Fibroblast of peridontal ligament (primary cell): ENCODE measurements around the gene PI4KB.
"Not testable (repeated sequence)": the region's sequence is repeated elsewhere in the genome, so short reads cannot be mapped to it uniquely, and the experiment has no call there.

Experiments used
- DNase-seq: peaks from one replicate; pipeline ENCODE4 v3.0.0-alpha.2; 2010; ENCODE audit errors: extremely low read depth

The PI4KB gene

DNA sequence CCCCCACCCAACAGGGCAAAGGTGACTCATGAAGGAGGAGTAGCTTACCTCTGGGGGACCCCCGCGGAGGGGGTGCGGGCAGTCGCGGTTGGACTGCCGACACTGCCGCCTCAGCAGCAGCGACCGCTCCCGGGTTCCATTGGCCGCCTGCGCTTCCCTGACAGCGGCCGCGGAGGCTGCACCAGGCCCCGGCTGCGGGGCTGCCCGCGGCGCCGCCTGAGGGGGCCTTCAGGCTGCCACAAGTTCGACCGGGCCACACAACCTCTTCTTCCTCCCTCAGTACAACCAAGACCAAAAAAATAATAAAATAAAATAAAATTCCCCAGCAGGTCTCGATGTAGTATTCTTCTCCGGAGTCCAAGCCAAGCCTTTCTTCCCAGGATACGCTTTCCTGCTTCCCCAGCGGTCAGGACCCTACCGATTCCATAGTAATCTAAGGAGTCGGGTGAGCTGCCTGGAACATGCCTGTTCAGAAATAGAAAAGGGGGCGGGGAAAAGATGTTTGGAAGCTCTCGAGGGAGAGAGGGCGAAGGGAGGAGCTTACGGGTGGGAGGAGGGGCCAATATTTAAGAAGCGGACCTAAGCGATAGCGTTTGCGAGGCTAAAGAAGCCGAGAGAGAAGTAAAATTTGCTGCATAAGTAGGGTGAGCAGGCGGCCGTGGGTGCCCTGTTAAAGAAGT lies at the start of gene PI4KB:
PI4KB (minus strand) TSS at position 194 of the 680 bp plus-strand sequence. CDS start 10,935 bp downstream, outside the sequence.
- DNase-seq = peak; percentile 99

DNA sequence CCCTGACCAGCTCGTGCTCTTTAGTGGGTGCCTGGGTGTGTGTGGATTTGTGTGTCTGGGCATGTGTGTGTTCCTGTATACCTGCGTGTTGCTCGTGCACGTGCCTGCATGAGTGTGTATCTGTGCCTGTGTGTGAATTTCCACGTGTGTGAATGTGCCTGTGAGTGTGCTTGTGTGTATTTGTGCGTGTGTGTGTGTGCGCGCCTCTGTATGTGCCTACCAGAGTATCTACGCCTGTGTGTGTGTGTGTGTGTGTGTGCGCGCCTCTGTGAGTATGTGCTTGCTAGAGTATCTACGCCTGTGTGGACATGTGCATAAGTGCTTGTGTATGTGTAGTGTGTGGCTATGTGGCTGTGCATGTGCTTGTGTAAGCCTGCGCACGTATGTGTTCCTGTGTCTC lies 46.0 kb upstream of the PI4KB start:
- DNase-seq = no peak

DNA sequence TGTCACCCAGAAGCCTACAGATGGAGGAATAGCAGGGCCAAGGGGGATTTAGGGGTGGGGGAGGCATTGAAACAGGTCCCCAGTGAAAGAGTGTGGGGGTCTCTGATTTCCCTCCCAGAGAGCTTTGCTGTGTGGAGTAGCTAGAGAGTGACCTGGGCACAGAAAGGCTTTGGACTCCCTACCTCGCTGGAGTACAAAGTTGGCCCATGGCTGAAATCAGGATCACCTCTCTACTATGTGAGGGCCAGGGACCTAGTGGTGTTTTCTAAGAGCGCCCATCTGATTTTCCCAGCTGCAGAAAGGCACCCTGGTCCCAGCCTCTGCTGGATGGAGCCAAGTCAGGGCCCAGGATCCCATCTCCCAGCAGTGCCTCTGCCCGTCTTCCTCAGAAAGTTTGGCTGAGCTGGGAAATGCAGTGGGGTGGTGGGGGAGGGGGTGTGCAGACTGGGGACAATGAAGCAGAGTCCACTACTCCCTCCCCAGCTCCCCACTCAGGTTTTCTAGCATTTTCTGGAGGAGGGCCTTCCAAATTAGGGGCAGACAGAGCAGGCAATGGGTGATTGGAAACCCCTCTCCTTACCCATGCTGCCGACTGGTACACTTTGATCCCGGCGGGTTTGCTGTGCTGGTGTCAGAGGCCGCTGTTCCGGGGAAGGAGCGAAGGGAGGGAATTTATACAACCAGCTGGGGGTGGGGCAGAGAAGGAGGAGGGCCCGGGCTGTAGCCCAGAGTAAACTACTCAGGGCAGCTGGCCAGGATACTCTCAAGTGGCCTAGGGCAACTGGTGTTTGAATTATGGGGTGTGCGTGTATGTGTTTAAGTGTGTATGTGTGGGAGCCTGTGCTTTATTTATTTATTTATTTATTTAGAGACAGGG lies 45.1 kb upstream of the PI4KB start, which contains the start of gene SELENBP1:
SELENBP1 (minus strand) TSS at position 648 of the 877 bp plus-strand sequence; CDS start at position 584, 64 bp downstream.
- peak; percentile 83 for DNase-seq

DNA sequence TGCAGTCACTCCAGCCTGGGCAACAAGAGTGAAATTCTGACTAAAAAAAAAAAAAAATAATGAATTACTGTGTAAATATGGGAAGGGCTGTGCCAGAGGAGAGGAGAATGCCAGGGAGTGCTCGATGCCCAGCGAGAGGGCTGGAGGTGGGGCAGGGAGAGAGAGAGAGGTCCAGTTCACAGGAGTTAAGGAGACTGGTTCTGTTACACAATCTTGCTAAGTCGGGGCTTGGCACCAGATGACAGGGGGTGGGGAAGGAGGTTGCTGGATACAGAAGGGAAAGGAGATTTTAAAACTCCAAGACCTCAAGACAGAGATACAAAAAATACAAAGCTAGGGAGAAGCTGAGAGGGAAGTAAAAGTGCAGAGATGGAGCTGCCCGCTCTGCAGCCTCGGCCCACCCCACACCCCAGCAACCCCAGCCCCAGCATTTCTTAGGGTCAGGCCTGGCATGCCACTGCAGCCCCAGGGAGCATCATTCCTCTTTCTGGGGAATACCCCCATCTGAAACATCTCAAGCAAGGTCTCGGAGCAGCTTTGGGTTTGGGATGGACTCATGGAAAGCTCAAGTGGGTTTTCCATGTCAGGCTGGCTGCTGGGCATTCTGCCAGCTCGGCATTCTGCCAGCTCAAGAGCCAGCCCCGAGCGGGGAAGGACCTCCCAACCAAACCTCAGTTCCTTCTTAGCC lies 44.3 kb upstream of the PI4KB start:
- peak; percentile 66 for DNase-seq

DNA sequence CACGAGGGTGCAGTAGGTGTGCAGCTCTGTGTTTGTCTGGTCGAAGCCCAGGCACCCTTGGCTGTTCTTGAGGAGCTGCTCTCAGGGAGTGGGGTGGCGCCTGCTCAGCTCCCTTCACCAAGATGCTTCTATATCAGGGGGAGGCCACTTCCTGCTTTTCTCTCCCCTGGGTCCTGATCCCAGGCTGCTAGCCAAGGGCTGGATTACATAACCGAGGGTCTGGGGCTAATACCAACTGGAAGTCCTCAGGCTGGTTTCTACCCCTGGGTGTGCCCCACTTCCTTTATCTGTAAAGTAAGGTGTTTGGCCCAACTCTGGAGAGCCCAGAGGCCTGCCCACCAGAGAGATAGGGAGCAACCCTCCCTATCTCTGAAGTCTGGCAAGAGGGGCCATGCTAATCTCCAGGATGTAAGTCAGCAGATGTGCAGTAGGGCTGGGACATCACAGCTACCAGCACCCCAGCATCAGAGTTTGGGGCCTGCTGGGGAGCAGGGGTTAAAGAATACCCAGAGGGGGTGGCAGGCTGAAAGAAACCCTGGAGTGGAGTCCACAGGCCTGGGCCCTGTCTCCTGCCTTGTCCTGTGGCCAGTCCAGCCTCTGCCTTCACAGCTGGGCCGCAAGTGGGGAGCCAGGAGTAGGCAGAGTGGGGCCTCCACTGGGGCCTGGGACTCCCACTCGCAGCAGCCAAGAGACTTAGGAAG lies 43.1 kb upstream of the PI4KB start:
- no peak for DNase-seq

DNA sequence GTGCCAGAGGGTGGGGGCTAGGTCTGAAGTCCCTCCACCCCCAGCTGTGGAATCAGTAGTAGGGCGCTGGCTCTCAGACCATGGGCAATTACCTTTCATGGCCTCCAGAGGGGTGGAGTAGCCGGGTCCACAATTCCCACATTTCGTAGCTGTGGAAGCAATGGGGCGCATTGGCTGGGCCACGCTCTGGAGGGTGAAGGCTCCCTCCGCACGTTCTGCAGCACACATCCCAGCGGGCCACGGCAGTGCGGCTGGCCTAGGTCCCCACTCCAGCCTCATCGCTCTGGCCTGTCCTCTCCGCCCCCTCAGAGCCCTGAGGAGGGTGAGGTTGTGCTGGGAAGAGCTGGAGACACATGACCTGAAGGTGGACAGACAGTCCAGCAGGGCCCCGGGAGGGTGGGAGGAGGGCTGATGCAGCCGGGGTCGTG lies 42.4 kb upstream of the PI4KB start:
- no peak for DNase-seq

DNA sequence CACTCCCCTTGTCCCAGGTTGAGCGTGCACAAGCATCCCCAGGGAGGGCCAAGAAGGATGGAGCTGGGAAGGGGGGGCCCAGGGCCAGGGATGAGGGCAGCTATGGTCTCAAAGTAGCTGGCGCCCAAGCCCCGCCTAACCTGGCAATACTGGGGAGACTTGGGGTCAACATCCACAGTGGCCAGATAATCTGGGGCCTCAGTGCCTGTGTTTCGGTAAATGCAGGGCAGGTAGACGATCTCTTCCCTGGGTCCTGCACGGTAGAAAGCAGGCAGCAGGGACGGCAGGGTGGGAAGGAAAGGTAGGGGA lies 42.0 kb upstream of the PI4KB start:
- no peak for DNase-seq

DNA sequence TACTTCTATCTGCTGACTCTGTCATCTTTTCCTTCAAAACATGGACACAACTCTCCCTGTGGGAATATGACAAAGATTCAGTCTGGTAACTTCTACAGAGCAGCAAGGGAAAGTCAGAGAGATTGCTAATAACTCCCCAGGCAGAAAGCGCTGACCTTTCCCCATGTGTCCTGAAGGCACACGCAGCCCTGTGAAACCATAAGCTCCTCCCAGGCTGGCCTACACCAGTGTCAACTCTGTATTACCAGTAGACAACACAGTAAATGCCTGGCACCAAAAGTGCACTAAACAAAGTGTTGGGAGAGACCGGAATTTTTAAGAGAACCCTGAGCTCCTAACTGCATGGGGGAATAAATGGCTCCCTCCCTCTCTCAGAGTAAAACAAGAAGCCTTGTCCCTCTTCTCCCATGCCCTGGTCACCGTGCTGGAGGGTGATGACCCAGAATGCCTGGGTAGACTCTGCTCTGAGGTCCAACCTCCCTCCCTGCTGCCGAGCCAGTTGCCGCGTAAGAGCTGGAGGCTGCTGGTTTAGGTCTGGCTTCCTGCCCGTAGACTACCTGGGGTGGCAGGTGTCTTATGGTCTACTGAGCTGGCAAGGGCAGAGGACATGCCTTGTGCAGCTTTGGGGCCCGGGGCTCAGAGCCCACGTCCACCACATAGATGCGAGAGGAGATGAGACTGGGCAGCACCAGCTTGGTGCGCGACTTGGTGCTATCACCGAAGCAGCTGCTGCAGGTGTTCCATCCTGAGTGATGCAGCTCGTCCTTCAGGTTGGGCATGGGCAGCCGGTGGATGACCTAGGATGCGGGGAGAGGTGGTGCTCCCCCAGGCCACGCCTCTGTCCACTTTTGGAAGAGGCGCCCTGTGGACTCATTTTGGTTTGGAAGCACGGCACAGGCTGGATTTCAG lies 41.4 kb upstream of the PI4KB start:
- DNase-seq = no peak

DNA sequence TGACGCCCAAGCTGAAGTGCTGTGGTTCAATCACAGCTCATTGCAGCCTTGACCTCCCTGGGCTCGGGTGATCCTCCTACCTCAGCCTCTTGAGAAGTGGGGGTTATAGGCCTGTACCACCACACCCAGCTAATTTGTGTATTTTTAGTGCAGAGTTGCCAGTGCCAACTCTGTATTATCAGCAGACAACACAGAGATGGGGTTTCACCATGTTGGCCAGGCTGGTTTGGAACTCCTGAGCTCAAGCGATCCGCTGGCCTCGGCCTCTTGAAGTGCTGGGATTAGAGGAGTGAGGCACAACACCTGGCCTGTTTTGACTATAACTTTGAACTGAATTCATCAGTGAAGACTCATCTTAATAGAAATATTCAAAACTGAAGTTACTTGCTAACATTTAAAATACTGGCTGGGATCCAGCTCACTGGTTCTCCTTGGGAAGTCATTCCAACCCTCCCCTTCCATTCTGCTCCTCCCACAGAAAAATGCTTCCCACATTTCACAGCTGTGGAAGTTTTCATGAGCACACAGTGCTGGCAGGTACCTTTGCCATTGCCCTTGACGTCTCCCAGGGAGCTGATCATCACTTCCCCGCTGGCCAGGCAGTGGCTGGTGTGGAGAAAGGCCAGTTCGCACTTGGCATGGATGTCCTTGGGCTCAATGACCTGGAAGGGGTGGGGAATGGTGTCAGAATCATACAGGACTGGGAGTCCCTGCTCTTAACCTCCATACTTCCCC lies 40.6 kb upstream of the PI4KB start:
- DNase-seq = peak; percentile 15

DNA sequence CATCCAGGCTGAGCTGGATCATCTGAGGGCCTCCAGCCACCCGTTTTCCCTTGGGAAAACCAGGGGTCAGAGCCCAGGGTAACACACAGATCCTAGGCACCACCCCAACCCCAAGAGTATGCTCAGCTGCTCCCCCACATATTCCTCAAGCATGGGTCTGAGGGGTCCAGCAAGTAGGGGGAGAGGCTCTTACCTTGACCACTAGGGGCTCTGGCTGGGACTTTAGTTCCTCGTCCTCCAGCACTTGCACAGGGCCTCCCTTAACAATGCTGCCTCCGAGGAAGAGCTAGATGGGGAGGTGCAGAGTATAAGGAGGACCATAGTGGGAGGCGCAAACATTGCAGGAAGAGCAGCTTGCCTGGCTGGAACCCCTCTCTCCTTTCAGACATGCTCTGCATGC lies 37.8 kb upstream of the PI4KB start:
- no peak for DNase-seq

DNA sequence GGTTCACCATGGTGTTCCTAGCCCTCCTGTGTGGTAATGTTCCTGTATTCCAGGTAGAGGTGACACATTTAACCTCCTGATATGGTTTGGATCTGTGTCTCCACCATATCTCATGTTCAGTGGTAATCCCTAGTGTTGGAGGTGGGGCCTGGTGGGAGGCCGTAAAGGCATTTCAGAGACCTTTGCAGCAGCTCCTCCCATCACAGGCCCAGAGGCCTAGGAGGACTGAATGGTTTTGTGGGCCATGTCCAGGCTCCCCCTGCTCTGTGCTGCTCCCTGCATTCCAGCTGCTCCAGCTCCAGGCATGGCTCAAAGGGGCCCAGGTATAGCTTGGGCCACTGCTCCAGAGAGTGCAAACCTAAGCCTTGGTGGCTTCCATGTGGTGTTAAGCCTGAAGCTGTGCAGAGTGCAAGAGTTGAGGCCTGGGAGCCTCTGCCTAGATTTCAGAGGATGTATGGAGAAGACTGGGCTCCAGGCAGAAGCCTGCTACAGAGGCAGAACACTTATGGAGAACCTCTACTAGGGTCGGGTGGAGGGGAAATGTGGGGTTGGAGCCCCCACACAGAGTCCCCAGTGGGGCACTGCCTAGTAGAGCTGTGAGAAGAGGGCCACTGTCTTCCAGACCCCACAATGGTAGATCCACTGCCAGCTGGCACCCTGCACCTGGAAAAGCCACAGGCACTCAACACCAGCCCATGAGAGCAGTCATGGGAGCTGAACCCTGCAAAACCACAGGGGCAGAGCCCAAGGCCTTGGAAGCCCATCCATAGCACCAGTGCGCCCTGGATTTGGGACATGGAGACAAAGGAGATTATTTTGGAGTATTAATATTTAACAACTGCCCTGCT lies 35.3 kb upstream of the PI4KB start:
- no peak for DNase-seq

DNA sequence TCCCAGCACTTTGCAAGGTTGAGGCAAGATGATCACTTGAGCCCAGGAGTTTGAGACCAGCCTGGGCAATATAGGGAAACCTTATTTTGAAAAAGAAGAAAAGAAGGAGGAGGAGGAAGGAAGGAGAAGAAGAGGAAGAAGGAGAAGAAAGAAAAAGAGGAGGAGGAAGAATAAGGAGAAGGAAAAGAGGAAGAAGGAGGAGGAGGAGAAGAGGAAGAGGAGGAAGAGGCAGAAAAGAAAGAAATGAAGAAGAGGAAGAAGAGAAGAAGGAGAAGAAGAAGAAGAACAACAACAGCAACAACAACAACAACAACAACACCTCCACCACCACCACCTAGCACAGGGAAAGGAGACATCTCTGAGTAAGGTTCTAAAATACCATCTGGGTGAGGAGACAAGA lies 34.7 kb upstream of the PI4KB start:
- no peak for DNase-seq

DNA sequence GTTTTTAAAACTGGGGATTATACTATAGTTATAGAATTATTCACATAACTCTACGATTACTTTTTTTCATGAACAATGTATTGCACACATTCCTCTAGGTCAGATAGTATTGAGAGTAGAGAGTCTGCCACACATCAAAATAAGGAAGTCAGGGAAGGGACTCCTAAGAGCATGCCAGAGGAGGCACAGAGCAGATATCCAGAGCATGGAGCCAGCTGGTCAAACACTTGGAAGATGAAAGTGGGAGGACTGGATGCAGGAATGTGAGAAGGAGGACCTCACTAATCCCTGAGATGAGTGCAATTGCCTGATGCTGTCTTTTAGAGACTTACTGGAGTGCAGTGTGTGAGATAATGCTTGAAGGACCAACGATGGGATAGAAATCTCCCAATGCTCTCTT lies 29.5 kb upstream of the PI4KB start:
- no peak for DNase-seq

DNA sequence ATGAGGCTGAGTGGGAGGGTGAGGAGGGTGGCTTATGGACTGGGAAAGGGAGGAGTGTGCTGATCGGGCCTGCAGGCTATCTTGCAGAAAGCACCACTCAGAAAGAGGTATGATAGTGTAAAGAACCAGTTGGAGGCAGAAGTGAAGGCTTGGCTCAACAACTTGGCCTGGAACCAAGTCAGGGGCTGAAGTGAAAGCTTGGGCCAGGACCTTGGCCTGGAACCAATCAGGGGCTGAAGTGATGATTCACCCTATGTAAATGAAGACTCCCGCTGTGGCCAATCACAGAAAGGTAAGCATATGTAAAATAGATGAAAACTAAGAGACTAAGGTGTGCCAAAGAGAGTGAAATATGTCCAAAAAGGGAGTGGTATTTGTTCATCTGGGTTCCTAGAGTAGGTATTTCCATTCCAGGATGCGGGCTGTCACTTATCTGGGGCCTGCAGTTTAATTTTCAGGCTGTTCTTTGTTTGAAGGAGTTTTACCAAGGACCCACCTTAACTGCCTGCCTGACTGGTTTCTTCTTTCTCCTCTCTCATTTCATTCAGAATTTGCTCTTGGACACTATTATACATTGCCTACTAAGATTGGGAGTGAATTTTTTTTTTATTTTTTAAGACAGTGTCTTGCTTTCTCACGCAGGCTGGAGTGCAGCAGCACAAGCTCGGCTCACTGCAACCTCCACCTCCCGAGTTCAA lies 25.0 kb upstream of the PI4KB start:
- DNase-seq = no peak

DNA sequence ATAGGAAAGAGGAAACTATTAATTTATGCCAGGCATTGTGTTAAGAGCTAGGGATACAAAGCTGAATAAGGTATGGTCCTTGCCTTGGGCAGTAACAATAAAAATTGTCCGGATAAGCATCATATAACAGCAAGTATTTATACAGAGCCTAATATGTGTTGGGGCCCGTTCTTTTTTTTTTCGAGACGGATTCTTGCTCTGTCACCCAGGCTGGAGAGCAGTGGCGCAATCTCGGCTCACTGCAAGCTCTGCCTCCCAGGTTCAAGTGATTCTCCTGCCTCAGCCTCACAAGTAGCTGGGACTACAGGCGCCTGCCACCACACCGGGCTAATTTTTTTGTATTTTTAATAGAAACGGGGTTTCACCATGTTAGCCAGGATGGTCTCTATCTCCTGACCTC lies 23.1 kb upstream of the PI4KB start:
- DNase-seq = not testable (repeated sequence)

DNA sequence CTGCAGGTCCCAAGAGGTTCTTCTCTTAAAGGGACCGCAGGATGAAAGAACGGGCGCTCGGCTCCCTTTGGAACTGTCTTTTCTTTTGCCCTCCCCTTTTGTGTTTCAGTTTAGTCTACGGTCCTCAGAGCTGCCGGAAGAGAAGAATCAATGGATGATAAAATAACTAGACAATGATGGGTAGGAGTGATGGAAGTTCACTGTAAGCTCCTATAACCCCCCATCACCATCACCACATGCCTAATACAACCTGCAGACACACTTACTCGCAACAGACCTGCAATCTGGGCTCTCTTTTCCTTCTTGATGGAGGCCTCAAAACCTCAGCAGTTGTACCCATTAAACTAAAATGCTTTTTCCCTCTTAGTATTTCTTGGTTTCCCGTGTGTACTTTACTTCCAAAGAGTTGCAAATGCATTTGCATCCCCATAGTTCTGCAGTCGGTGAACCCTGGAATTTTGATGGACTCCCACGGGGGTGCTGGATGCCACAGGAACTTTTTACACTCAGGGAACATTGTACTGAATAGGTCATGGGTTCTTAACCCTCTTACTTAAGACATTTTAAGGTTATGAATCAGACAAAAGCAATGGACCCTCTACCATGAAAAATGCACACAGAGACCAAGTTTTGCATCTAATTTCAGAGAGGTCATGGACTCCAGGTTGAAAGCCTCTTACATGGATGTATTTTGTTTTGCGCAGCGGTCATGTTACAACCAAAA lies 20.5 kb upstream of the PI4KB start:
- peak; percentile 23 for DNase-seq

DNA sequence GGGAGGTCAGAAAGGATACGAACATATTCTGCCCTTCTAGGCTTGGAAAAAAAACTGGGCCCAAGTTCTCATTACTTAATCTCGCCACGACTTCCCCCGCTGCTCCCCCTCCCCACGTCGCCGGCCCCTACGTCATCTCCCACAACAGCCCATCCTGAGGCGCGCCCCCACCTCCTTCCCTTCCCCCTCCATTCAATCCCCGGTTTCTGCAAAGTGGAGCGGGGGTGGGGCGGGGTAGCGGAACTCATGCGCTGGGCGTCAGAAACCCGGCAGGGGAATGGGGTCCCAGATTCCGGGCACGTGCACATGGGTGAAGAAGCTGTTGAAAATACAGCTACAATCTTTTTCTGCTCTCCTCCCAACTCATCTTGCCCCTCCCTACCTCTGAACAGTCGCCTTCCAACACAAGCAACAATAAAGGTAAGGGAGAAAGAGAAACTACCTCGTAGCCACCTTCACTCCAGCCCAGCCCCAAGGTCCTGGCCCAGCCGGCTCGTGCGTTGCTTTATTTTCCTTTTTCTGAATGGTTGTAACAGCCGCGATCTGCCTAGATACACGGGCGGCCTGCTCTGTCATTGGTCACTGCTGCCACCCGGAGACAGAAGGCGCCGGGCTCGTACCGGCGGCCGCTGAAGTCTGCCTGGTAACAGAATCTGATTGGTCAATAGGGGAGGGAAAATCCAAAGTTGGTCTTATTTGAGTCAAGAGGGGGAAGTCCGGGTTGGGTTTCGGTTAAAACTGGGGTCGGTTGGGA lies 19.7 kb upstream of the PI4KB start, which contains the start of gene RFX5:
RFX5 (minus strand) TSS at position 484 of the 754 bp plus-strand sequence. CDS start 932 bp downstream, outside the sequence.
- DNase-seq = peak; percentile 97
